GM23248 (cell line): Measurements from ENCODE around the gene BRD2.

Experiments used
- EZH2 ChIP-seq: fragments of 200-600 bp; sonication (generic); IDR thresholded peaks from 2 replicates; pipeline ENCODE4 v1.6.1; 2018; ENCODE audit warnings: antibody characterized with exemption, mild to moderate bottlenecking; ENCODE audit not compliant: insufficient read depth, poor library complexity, severe bottlenecking
- EZH2phosphoT487 ChIP-seq: fragments of 200-600 bp; sonication (generic); IDR thresholded peaks from 2 replicates; pipeline ENCODE4 v1.6.1; 2018; ENCODE audit warnings: antibody characterized with exemption, moderate library complexity, mild to moderate bottlenecking, low read depth; ENCODE audit not compliant: insufficient read depth

DNA sequence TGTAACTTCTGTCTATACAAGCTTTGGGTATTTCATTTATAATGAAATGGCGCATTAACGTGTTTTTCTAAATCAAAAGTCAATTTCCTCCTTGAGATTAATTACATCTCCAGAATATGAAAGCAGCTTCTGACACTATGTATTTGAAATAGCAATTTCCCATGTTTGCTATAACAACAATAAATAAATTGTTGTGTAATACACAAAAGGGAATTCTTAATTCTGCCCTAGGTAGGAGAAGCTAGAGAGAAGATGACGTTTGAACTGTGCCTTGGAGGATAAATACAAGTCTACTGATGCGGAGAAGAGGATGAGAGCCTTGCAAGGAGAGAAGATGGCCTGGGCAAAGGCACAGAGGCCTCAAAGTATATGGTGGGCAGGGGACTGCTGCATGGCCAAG lies 48.6 kb downstream of the BRD2 start:
- TF ChIP-seq EZH2phosphoT487 = no peak
- TF ChIP-seq EZH2 = no peak
